H1 (cell line): ENCODE measurements around the gene P4HB. TPM values are rescaled to one million over a fixed set of nuclear protein-coding genes. Genes with fewer than 3 reads are reported as not detected.

ENCODE experiments used
- CTCF ChIA-PET: fragments of 300-600 bp; sonication (Branson Sonifier 250); formaldehyde crosslinking; loops from one replicate; lab custom pipeline; 2021; ENCODE audit not compliant: partially characterized antibody; lab: Charles Lee
- POLR2A ChIA-PET: fragments of 300-600 bp; sonication (Branson Sonifier 250); formaldehyde crosslinking; loops from one replicate; lab custom pipeline; 2021; ENCODE audit warnings: inconsistent platforms; ENCODE audit not compliant: partially characterized antibody; lab: Charles Lee
- DNase-seq, 2 experiments: peaks; one replicate each; pipeline versions ENCODE4 v3.0.0 to v3.0.0-alpha.2; 2010 to 2022; ENCODE audit warnings: low spot score in 2 of 2, low read depth in 1 of 2, mixed read lengths in 1 of 2
- FAIRE-seq: peaks from 2 replicates; lab custom pipeline; 2011; peaks lifted over from hg19 to GRCh38; lab: Jason Lieb, UNC
- H2AFZ ChIP-seq: 2 replicates; pipeline ENCODE4 v1.8.1; 2012; ENCODE audit warnings: low read length, inconsistent platforms
- H2AK5ac ChIP-seq: 2 replicates; pipeline ENCODE4 v1.6.1; 2013; ENCODE audit warnings: low read depth, low read length
- H2BK120ac ChIP-seq: replicated peaks from 2 replicates; pipeline ENCODE3; 2013; ENCODE audit warnings: low read depth, low read length, inconsistent platforms
- H2BK12ac ChIP-seq: 2 replicates; pipeline ENCODE4 v1.6.1; 2013; ENCODE audit warnings: low read depth, low read length
- H2BK15ac ChIP-seq: 2 replicates; pipeline ENCODE4 v1.6.1; 2013; ENCODE audit warnings: low read length
- H2BK20ac ChIP-seq: 2 replicates; pipeline ENCODE4 v1.6.1; 2013; ENCODE audit warnings: low read length
- H2BK5ac ChIP-seq: 2 replicates; pipeline ENCODE4 v1.6.1; 2013; ENCODE audit warnings: low read depth, low read length
- H3K14ac ChIP-seq: 2 replicates; pipeline ENCODE4 v1.6.1; 2013; ENCODE audit warnings: inconsistent platforms; ENCODE audit not compliant: insufficient read length
- H3K18ac ChIP-seq: 2 replicates; pipeline ENCODE4 v1.6.1; 2013; ENCODE audit warnings: low read length; ENCODE audit errors: extremely low read depth
- H3K23ac ChIP-seq: 2 replicates; pipeline ENCODE4 v1.6.1; 2013; ENCODE audit warnings: inconsistent platforms; ENCODE audit not compliant: insufficient read length
- H3K23me2 ChIP-seq: 2 replicates; pipeline ENCODE4 v1.6.1; 2013; ENCODE audit warnings: low read depth, low read length
- H3K27ac ChIP-seq: 2 replicates; pipeline ENCODE4 v1.6.1; 2011; ENCODE audit warnings: low read depth, low read length, inconsistent platforms
- H3K27me3 ChIP-seq, 4 experiments: replicated peaks in 1 of 4; 1 replicate in 1 of 4; 2 replicates in 3 of 4; pipeline versions ENCODE4 v1.6.1 to v1.8.1; 2011 to 2013; ENCODE audit warnings: low read length in 3 of 4, mild to moderate bottlenecking in 3 of 4, inconsistent platforms in 2 of 4, mixed read lengths in 2 of 4, moderate library complexity in 1 of 4; ENCODE audit not compliant: control insufficient read depth in 3 of 4, insufficient read depth in 3 of 4; ENCODE audit errors: extremely low read depth in 1 of 4
- H3K36me3 ChIP-seq, 4 experiments: 2 replicates each; pipeline versions ENCODE4 v1.6.1 to v1.8.1; 2011 to 2013; ENCODE audit warnings: mild to moderate bottlenecking in 4 of 4, low read length in 3 of 4, moderate library complexity in 2 of 4, control low read depth in 1 of 4, inconsistent platforms in 1 of 4; ENCODE audit not compliant: insufficient read depth in 4 of 4, control insufficient read depth in 2 of 4
- H3K4ac ChIP-seq: replicated peaks from 2 replicates; pipeline ENCODE3; 2013; ENCODE audit warnings: low read length, low read depth, mixed read lengths, inconsistent platforms; ENCODE audit not compliant: insufficient read length
- H3K4me1 ChIP-seq, 4 experiments: replicated peaks in 1 of 4; 1 replicate in 1 of 4; 2 replicates in 3 of 4; pipeline versions ENCODE4 v1.6.1 to v1.8.1; 2011 to 2013; ENCODE audit warnings: low read length in 3 of 4, inconsistent platforms in 2 of 4, mixed read lengths in 1 of 4; ENCODE audit not compliant: insufficient read depth in 4 of 4, control insufficient read depth in 3 of 4
- H3K4me2 ChIP-seq, 2 experiments: 2 replicates each; pipeline versions ENCODE4 v1.6.1 to v1.8.1; 2011 to 2013; ENCODE audit warnings: low read depth in 2 of 2, low read length in 2 of 2, control low read depth in 1 of 2, inconsistent platforms in 1 of 2, mild to moderate bottlenecking in 1 of 2; ENCODE audit not compliant: insufficient read depth in 1 of 2
- H3K4me3 ChIP-seq, 4 experiments: fragments of 200-600, 300-600 bp in 1 of 4; sonication (generic), shearing (Covaris generic), sonication (Bioruptor Twin) in 1 of 4; 2 replicates each; pipeline versions ENCODE4 v1.5.1 to v1.8.1; 2011 to 2016; ENCODE audit warnings: low read length in 4 of 4, low read depth in 3 of 4, control low read depth in 2 of 4, inconsistent platforms in 2 of 4, mild to moderate bottlenecking in 2 of 4, mixed read lengths in 1 of 4, moderate library complexity in 1 of 4; ENCODE audit not compliant: insufficient read depth in 2 of 4; ENCODE audit errors: extremely low read depth in 1 of 4
- H3K56ac ChIP-seq: replicated peaks from 2 replicates; pipeline ENCODE3; 2013; ENCODE audit warnings: low read depth, mild to moderate bottlenecking, mixed read lengths, low read length, inconsistent platforms; ENCODE audit not compliant: insufficient read length
- H3K79me1 ChIP-seq: 2 replicates; pipeline ENCODE4 v1.6.1; 2013; ENCODE audit warnings: low read depth, low read length, control low read depth
- H3K79me2 ChIP-seq, 2 experiments: 2 replicates each; pipeline versions ENCODE4 v1.6.1 to v1.8.1; 2012 to 2013; ENCODE audit warnings: low read length in 2 of 2, mild to moderate bottlenecking in 2 of 2, inconsistent platforms in 1 of 2; ENCODE audit not compliant: insufficient read depth in 2 of 2, control insufficient read depth in 1 of 2
- H3K9ac ChIP-seq, 4 experiments: replicated peaks in 1 of 4; 1 replicate in 1 of 4; 2 replicates in 3 of 4; pipeline versions ENCODE4 v1.6.1 to v1.8.1; 2011 to 2013; ENCODE audit warnings: low read depth in 3 of 4, low read length in 3 of 4, control low read depth in 2 of 4, mild to moderate bottlenecking in 2 of 4, moderate library complexity in 2 of 4, inconsistent platforms in 1 of 4; ENCODE audit errors: extremely low read depth in 1 of 4
- H3K9me3 ChIP-seq, 2 experiments: 2 replicates each; pipeline versions ENCODE4 v1.6.1 to v1.8.1; 2012 to 2013; ENCODE audit warnings: mild to moderate bottlenecking in 2 of 2, moderate library complexity in 2 of 2, control low read depth in 1 of 2, inconsistent platforms in 1 of 2, low read depth in 1 of 2, low read length in 1 of 2, mixed read lengths in 1 of 2; ENCODE audit not compliant: insufficient read depth in 2 of 2
- H4K20me1 ChIP-seq, 2 experiments: replicated peaks in 1 of 2; 2 replicates each; pipeline versions ENCODE3 to v1.8.1; 2011 to 2013; ENCODE audit warnings: inconsistent platforms in 2 of 2, low read length in 2 of 2, mild to moderate bottlenecking in 1 of 2; ENCODE audit not compliant: insufficient read depth in 2 of 2, control insufficient read depth in 1 of 2
- H4K5ac ChIP-seq: 2 replicates; pipeline ENCODE4 v1.6.1; 2013; ENCODE audit warnings: low read length, low read depth, mixed read lengths, inconsistent platforms; ENCODE audit not compliant: insufficient read length
- H4K8ac ChIP-seq: 2 replicates; pipeline ENCODE4 v1.8.0; 2013; ENCODE audit warnings: mild to moderate bottlenecking, moderate library complexity, low read length, inconsistent platforms; ENCODE audit not compliant: insufficient read depth; ENCODE audit errors: extremely low read depth
- H4K91ac ChIP-seq: replicated peaks from 2 replicates; pipeline ENCODE3; 2013; ENCODE audit warnings: low read length, mixed read lengths, inconsistent platforms; ENCODE audit not compliant: insufficient read length
- BRCA1 ChIP-seq: IDR thresholded peaks from 2 replicates; pipeline ENCODE4 v1.6.1; 2012; ENCODE audit warnings: low read depth, low read length, improper control_type of control experiment
- SIX5 ChIP-seq: IDR thresholded peaks from 2 replicates; pipeline ENCODE4 v1.6.1; 2011; ENCODE audit warnings: mild to moderate bottlenecking, low read depth, low read length
- WGBS, 2 experiments: shearing (Covaris generic) in 1 of 2; methylation state at CpG; one replicate each; pipeline versions ENCODE4 v1.1.6 to v1.1.7; 2013 to 2015; ENCODE audit warnings: low lambda C conversion rate in 2 of 2, mixed read lengths in 2 of 2, inconsistent platforms in 1 of 2, low coverage in 1 of 2, missing lambda C conversion rate in 1 of 2; ENCODE audit not compliant: insufficient replicate concordance in 2 of 2, insufficient coverage in 1 of 2, insufficient read length in 1 of 2; ENCODE audit errors: extremely low coverage in 1 of 2, missing lambda C conversion rate in 1 of 2; 5-methylcytosine and 5-hydroxymethylcytosine counted together
- polyA plus RNA-seq, 7 experiments: library from polyadenylated mRNA; depleted of rRNA in 3 of 7; stranded (reverse) in 5 of 7; unstranded in 2 of 7; fragments of >200 nt in 5 of 7; fragments of 200-250 nt in 2 of 7; gene quantifications; 1 replicate in 5 of 7; 2 replicates in 1 of 7; 4 replicates in 1 of 7; pipeline versions ENCODE4 v1.2.1 to v1.2.3, GENCODE V29; 2011 to 2013; ENCODE audit warnings: missing spikeins in 2 of 7, mixed read lengths in 2 of 7
- total RNA-seq: library from RNA; stranded (reverse); fragmentation: NEBNext Ultra II Directional; extraction: Animal tissue kit (Norgen Biotek cat#: 25700); gene quantifications from 2 replicates; pipeline ENCODE4 v1.2.1, GENCODE V29; 2021

The P4HB gene
- total and polyA plus RNA-seq, 2 of the 8 experiments (the other 6 are each of a cell fraction or from before 2014, with no cell fraction given), result 41.4 to 379 TPM

DNA sequence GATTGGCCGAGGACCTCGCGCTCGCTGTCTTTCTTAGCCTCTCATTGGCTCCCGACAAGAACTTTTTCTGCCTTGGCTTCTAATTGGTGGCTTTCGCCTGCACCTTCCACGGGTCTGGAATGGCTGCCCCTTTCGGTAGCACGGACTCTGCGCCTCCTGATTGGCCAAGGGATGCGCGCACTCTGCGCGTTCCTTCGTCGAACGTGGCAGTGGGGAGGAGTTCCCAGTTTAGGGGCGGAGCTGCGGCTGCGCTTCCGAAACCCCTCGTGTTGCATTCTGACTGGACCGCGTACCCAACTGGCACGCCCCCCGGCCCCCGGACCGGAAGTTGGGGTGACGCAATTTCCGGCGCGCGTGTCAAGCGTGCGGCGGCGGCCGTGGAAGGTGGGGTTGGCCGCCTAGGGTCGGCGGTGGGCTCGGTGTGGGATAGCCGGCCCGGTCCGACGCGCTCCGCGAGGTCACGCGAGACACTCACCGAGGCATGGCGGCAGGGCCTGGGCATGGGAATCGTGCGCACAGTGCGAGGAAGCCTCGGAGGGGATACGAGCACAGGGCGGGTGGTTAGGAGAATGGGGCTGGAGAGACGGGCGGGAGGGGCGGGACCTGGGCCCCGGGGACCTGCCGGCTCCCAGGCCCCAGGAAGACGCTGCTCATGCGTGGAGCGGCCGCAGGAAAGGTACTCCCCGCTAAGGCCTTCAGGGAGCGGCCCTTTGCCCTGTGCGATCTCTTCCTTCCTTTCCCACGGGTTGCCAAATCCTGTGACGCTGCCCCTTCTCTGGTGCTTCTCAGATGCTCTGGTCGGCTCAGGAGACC lies 627 bp upstream of the P4HB start:
- Histone ChIP-seq H3K9ac (peak overlapping the region; percentile 76 to 92 (median 86)), H3K56ac (no peak overlapping the region), H2BK120ac (no peak overlapping the region), H4K20me1 (peaks cover 10 to 33% of the 10 kb centered on the region in 2 experiments), H3K9me3 (no peaks in the 10 kb centered on the region), H4K91ac (peak overlapping the region; percentile 87), H4K5ac (peak overlapping the region; percentile 80), H2BK15ac (no peak overlapping the region), H3K4me1 (peaks cover 0 to 5% (median 5%) of the 10 kb centered on the region in 4 experiments; a peak in 5 of 7 replicates), H4K8ac (peak overlapping the region; percentile 94; the same call in 1 of the 2 replicates), H3K18ac (peak overlapping the region; percentile 98; the same call in 1 of the 2 replicates), H3K23me2 (peaks cover 8% of the 10 kb centered on the region), H3K27ac (peak overlapping the region; percentile 69; the same call in 1 of the 2 replicates), H2AK5ac (peak overlapping the region; percentile 71; the same call in 1 of the 2 replicates), H3K23ac (no peak overlapping the region), H2BK20ac (no peak overlapping the region), H3K79me1 (peaks cover 13% of the 10 kb centered on the region), H3K27me3 (no peaks in the 10 kb centered on the region), H3K36me3 (peaks cover 6 to 33% (median 14%) of the 10 kb centered on the region in 4 experiments; a peak in 7 of 8 replicates), H3K4ac (peak overlapping the region; percentile 97), H3K14ac (no peak overlapping the region), H3K79me2 (peaks cover 13 to 56% of the 10 kb centered on the region in 2 experiments), H3K4me2 (peak overlapping the region; percentile 83 to 92), H2BK5ac (peak overlapping the region; percentile 98), H2BK12ac (peak overlapping the region; percentile 90), H2AFZ (no peak overlapping the region), H3K4me3 (peak overlapping the region; percentile 79 to 95 (median 90))
- DNase-seq (peak; percentile 99 to 100), FAIRE-seq (peak; percentile 60)
- WGBS, 2 experiments, result 2% methylated on average over 62 of the region's 74 CpGs; no CpG with 5 or more reads in 1 of the 2 experiments
- ChIA-PET CTCF (interaction anchor here (1.0 kb wide), 1 partner anchor 27 kb away, joined by 3 read pairs; no protein-coding TSS in a partner anchor), POLR2A (interaction anchor here (0.6 to 3.6 kb wide), 18 partner anchors 9 to 350 kb away, joined by 3 to 18 read pairs (median 4); partner anchors contain the start of genes ARHGDIA, CCDC137, MCRIP1 and MRPL12)
- TF ChIP-seq SIX5 (no peak), BRCA1 (no peak)
